NCI-H2227 treated with DMSO at 0.1 percent for 48 hours (cell line): ENCODE measurements around the gene CCDC149.

Experiments
- DNase-seq: peaks from one replicate; lab custom pipeline; 2025; lab: John Stamatoyannopoulos, UW

The CCDC149 gene

GRCh38 chr4:24912252-24913118, at the start of gene CCDC149:
Gene CCDC149 (minus strand): TSS chr4:24913042. CDS start chr4:24912864, 178 bp downstream.
- peak; percentile 14 for DNase-seq

DNA sequence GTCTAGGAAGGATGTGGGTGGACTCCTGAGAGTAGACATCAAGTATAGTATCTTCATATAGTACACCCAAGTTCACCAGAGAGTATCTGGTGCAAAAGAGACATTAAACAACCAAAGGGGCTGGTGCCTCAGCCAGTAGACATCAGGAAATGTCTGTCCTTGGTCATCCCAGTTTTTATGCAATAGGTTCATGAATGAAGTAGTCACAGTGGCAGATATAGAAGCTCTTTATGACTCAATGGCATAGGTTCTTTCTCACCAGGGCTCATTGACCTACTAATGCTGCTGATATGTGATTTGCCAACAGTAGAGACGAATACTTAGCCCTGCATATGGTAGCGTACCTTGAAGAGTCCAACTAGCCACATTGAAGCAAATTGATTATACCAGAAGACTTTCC, 45.0 kb upstream of the CCDC149 start:
- no peak for DNase-seq

DNA sequence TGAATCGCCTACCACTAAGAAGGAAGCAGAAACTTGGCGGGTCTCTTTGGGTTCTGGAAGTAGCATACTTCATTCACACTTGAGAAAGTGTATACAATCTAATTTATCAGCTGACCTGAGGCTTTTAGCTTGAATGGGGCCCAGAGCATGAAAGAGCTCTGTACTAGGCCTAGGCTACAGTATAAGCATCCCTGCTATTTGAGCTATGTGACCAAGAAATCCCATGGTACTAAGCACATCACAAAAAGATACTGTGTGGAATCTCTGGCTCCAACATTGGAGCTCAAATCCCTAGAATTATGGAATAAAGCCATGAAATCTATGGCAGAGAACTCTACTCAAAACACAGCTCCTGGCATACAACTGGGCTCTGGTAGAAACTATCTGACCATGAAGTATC, 43.9 kb upstream of the CCDC149 start:
- no peak for DNase-seq

DNA sequence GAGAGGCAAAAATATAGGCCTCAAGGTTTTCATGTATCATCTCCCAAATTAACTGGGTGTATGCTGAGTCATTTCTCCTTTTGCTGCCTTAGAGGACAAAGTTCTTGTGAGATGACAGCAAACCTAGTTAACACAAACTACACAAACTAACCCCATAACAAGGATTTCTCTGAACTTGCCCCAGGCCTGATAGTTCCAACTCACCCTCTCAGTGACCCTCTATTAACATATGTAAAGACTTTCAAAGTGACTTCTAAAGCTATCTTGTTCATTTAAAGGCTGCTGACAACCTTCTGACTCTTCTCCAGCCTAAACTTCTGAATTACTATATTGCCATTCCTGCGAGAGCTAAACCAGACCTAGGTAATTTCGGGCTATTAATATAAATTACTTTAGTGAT, 43.2 kb upstream of the CCDC149 start:
- no peak for DNase-seq

DNA sequence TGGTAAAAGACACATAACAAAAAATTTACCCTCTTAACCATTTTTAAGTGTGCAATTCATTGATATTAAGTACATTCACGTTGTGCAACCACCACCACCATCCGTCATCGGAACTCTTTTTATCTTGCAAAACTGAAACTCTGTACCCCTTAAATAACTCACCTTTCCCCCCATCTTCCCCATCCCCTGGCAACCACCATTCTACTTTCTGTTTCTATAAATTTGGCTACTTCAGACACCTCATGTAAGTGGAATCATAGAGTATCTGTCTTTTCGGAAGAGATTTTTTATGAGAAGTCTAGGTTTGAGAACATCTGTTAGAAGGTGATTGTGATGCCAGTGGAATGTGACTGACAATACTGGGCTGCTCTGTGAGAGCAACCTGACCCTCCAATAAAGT, 39.8 kb upstream of the CCDC149 start:
- no peak for DNase-seq

GRCh38 chr4:24949970-24950369, 37.1 kb upstream of the CCDC149 start:
- DNase-seq = no peak

DNA sequence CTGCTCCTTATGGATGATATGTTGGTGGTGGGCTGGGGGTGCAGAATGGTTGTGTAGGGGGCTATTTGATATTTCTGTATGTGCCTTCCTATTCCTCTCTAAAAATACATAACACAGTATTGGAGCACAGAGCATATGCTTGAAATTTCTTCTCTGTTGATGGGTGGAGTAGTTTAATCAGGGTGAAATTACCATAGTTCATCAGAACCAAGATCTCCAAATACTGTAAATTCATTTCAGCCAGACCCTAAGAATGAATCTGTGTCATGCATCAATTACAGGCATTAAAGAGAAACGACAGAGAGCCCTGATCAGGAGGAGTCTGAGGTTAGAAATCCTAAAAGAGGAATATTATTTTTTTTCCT, 25.1 kb upstream of the CCDC149 start:
- no peak for DNase-seq

DNA sequence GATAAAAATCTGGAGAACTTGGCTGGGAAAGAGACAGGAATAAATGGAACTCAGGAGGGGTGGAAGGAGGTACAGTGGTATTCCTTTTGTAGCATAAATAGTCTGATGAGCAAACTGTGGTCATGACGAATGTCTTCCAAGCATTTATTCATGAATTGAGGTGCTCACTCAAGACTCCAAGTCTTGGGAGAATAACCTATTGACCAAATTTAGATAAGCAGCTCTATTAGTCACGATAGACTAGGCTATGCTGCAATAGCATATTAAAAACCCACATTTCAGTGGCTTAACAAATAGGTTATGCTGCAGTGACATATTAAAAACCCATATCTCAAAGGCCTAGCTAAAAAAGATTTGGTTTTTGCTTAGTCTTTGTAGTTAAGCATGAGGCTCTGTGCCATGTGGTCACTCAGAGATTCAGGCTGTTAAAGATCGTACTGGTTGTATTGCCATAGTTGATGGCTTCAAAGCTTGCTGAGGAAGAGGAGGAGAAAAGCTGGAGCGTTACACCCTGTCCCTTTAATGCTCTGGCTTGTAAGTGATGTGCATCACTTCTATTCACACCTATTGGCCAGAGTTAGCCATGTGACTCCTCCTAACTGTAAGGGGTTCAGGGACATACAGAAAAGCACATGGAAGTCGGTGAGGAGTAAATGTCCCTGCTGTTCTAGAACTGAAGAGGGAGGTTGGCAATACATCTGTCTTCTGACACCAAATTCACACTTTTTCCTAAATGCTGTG, 24.5 kb upstream of the CCDC149 start:
- DNase-seq = no peak

- DNase-seq = no peak
Measured at GRCh38 chr4:24935856-24936255, 23.0 kb upstream of the CCDC149 start.

DNA sequence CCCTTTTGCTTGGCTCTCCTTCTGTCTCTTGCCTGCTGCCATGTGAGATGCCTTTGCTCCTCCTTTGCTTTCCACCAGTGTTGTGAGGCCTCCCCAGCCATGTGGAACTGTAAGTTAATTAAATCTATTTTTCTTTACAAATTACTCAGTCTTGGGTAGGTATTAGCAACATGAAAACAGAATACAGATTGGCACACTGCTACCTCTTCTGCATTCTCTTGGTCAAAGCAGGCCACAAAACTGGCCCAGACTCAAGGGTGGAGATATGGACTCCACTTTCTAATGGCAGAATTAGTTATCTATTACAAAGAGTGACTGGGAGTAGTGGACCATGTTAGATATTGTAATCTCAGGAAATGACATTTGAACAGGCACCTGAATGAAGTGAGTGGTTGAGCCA, 21.5 kb upstream of the CCDC149 start:
- DNase-seq = no peak

DNA sequence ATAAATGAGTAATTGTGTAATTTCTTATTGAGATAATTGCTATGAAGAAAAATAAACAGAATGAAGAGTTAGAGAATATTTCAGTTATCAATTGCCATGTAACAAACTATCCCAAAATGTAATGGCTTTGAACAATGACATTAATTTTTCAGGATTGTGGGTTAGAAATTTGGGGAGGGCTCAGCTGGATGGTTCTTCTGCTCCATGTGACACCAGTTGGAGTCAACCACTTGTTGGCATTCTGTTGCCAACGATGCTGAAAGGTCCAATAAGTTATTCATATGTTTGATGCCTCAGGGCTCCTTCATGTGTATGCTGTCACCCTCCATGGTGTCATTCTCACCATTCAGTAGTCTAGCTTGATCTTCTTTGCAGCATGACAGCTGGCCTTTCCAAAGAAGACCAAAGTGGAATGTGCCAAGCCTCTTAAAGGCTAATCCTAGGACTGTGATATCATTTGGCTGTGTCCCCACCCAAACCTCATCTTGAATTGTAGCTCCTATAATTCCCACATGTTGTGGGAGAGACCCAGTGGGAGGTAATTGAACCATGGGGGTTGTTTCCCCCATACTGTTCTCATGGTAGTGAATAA, 20.9 kb upstream of the CCDC149 start:
- no peak for DNase-seq

GRCh38 chr4:24932515-24933225, 19.8 kb upstream of the CCDC149 start:
- DNase-seq = no peak

- DNase-seq = no peak
Measured at GRCh38 chr4:24930151-24930550, 17.3 kb upstream of the CCDC149 start.

- DNase-seq = no peak
Measured at GRCh38 chr4:24928708-24929107, 15.9 kb upstream of the CCDC149 start.

DNA sequence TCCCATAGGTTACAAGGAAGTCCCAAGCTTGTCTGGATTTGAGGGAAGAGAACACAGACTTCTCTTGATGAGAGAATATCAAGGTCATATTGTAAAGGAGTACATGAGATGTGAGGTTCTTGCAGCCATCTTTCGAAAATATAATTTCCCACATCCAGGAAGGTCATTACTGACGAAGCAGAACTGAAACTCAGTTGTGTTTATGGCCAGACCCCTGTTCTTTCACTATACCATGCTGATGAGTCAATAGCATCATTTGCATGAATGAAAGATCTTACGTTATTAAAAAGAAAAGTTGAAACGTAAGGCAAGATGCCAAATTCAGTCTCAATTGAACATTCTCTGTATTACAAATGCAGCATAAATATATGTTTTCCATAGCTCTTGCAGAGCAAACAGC, 14.2 kb upstream of the CCDC149 start:
- DNase-seq = no peak

DNA sequence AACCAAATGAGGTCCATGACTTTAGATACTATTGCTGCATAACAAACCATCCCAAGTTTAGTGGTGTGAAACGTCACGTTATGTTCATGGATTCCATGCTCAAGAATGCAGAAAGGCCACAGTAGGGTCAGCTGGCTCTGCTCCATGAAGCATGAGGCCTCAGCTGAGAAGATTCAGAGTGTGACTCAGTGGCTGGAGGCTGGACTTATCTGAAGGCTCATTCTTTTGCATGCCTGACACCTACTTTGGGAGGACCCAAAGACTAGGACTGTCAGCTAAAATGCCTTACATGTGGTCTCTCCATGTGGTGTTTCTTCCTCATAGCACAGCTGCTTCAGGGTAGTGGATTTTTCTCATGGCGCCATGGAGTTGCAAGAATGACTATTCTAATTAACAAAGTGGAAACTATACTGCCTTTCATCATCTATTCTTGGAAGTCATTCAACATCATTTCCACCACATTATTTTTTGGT, 11.5 kb upstream of the CCDC149 start:
- no peak for DNase-seq

- no peak for DNase-seq
Measured at GRCh38 chr4:24923550-24923949, 10.7 kb upstream of the CCDC149 start.

DNA sequence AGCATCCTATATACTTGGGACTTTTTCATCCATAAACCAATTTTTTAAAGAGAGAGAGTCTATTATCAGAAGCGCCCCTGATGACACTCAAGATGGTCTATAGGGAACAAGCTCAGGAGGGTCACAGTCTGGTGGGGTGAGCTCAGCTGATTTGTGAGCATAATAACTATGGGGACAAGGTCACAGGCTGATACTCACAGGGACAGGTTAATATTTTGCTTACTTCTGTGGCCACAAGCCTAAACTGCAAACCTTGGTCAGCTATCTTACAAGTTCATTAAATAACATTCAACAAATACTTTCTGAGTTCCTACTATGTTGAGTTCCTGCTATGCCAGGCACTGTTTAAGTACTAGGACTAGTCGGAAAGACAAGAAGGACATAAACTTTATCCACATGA, 10.2 kb upstream of the CCDC149 start:
- DNase-seq = no peak

GRCh38 chr4:24922416-24922815, 9.6 kb upstream of the CCDC149 start:
- DNase-seq = no peak

- DNase-seq = no peak
Measured at GRCh38 chr4:24921491-24921890, 8.6 kb upstream of the CCDC149 start.

DNA sequence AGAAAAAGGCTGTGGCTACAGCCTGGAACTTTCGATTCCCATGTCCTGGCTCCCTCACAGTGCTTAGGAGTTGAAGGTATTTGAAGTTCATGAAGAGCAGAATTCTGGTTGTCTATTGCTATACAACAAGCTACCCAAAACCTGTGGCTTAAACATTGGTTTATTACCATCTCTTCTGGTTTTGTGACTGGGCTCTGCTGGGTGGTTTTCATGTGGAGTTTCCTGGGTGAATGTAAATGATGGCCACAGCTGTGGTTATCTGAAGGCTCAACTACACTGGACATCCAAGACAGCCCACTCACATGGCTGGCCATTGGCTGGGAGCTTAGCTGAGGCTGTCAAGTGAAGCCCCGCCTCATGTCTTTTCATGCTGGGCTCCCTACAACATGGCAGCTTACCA, 7.2 kb upstream of the CCDC149 start:
- DNase-seq = no peak
